Activated CD8-positive, alpha-beta T cell treated with anti-CD3 and anti-CD28 coated beads for 36 hours (primary cell): ENCODE data around the gene GPR25. TPM values are rescaled to one million over a fixed set of nuclear protein-coding genes. Genes with fewer than 3 reads are reported as not detected.

ENCODE experiments used
- ATAC-seq: fragments of 200-7000 bp; cut with Tn5 transposase; one replicate; pipeline ENCODE4 v1.10.0; 2021; ENCODE audit warnings: mild to moderate bottlenecking, moderate library complexity
- CTCF ChIA-PET: fragments of 350-600 bp; sonication (Branson Sonifier 250); formaldehyde crosslinking; loops from one replicate; lab custom pipeline; 2021; ENCODE audit warnings: antibody characterized with exemption; lab: Charles Lee
- POLR2A ChIA-PET: fragments of 350-600 bp; sonication (Branson Sonifier 250); formaldehyde crosslinking; loops from one replicate; lab custom pipeline; 2021; ENCODE audit warnings: antibody characterized with exemption; lab: Charles Lee
- DNase-seq: peaks from one replicate; pipeline ENCODE4 v3.0.0-alpha.2; 2020
- H3K27ac Mint-ChIP-seq: one replicate; pipeline ENCODE4 v1.8.0; 2021; ENCODE audit warnings: mild to moderate bottlenecking, mixed read lengths
- H3K27me3 Mint-ChIP-seq: one replicate; pipeline ENCODE4 v1.8.0; 2021; ENCODE audit warnings: mixed read lengths
- H3K36me3 Mint-ChIP-seq: one replicate; pipeline ENCODE4 v1.8.0; 2021; ENCODE audit warnings: low read depth, mixed read lengths
- H3K4me1 Mint-ChIP-seq: one replicate; pipeline ENCODE4 v1.8.0; 2021; ENCODE audit warnings: low read depth, mixed read lengths
- H3K4me3 Mint-ChIP-seq: one replicate; pipeline ENCODE4 v1.8.0; 2021; ENCODE audit warnings: mild to moderate bottlenecking, moderate library complexity, mixed read lengths
- H3K9me3 Mint-ChIP-seq: one replicate; pipeline ENCODE4 v1.8.0; 2021; ENCODE audit warnings: mixed read lengths
- intact Hi-C: fragments of 100-400 bp; cut with micrococcal nuclease; formaldehyde crosslinking; loops from one replicate; pipeline ENCODE4 v1.10.0; 2022
- total RNA-seq, 2 experiments: library from RNA; stranded (reverse); gene quantifications; one replicate each; pipeline ENCODE4 v1.2.3, GENCODE V29; 2021
- TF ChIP-seq, protein P1 (sequence below): fragments of 200-600 bp; IDR thresholded peaks from one replicate; pipeline ENCODE4 v1.8.0; 2022; ENCODE audit warnings: antibody characterized with exemption, mild to moderate bottlenecking

Gene GPR25
- total RNA-seq, 2 experiments from 2014 or later, result 0.29 to 0.34 TPM

- CTCF ChIA-PET, result no interaction called here
- TF ChIP-seq, protein P1, sequence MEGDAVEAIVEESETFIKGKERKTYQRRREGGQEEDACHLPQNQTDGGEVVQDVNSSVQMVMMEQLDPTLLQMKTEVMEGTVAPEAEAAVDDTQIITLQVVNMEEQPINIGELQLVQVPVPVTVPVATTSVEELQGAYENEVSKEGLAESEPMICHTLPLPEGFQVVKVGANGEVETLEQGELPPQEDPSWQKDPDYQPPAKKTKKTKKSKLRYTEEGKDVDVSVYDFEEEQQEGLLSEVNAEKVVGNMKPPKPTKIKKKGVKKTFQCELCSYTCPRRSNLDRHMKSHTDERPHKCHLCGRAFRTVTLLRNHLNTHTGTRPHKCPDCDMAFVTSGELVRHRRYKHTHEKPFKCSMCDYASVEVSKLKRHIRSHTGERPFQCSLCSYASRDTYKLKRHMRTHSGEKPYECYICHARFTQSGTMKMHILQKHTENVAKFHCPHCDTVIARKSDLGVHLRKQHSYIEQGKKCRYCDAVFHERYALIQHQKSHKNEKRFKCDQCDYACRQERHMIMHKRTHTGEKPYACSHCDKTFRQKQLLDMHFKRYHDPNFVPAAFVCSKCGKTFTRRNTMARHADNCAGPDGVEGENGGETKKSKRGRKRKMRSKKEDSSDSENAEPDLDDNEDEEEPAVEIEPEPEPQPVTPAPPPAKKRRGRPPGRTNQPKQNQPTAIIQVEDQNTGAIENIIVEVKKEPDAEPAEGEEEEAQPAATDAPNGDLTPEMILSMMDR, result no peak
- no peak for ATAC-seq
- no peaks in the 10 kb centered on the region for H3K9me3 Mint-ChIP-seq
- H3K36me3 Mint-ChIP-seq, result no peaks in the 10 kb centered on the region
- H3K27me3 Mint-ChIP-seq, result no peaks in the 10 kb centered on the region
- no peak for DNase-seq
- no peak overlapping the region for H3K27ac Mint-ChIP-seq
- H3K4me1 Mint-ChIP-seq, result no peaks in the 10 kb centered on the region
- H3K4me3 Mint-ChIP-seq, result no peak overlapping the region
- POLR2A ChIA-PET, result no interaction called here
- intact Hi-C loops, result no loop called here
These were observed 43.9 kb downstream of the GPR25 start for GRCh38 chr1:200916681-200917080.

DNA sequence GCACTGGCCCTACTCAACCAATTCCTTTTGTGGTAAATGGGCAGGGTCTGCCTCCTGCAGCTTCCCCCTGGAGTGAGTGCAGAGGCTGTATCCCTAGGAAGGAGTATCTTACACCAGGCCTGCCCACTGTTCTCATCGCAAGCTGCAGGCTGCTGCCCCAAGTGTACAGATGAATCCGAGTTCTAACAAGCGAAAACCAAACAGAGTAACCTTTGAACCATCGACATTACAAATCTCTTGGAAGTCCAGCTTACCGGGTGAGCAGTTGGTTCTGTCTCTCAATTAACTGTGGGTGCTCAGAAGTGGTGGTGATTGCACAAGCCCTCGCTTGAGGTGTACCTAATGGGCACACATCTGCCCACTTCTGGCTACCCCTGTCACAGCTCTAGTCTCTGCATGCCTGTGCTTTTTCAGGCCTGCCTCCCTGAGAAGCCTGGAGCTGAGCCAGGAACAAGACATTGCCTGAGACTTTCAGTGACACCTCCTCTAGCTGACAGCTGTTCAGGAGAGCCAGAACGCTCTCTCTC lies 44.6 kb downstream of the GPR25 start:
- H3K27ac Mint-ChIP-seq, result no peak overlapping the region
- ChIA-PET CTCF (interaction anchor here (0.7 kb wide), 1 partner anchor 33 kb away, joined by 3 read pairs; no protein-coding TSS in a partner anchor), POLR2A (no interaction called here)
- no peaks in the 10 kb centered on the region for H3K9me3 Mint-ChIP-seq
- no peak for DNase-seq
- intact Hi-C loops, result no loop called here
- no peaks in the 10 kb centered on the region for H3K36me3 Mint-ChIP-seq
- no peak for ATAC-seq
- H3K4me1 Mint-ChIP-seq, result no peaks in the 10 kb centered on the region
- TF ChIP-seq, protein P1, result no peak
- no peak overlapping the region for H3K4me3 Mint-ChIP-seq
- peaks cover 2% of the 10 kb centered on the region for H3K27me3 Mint-ChIP-seq

DNA sequence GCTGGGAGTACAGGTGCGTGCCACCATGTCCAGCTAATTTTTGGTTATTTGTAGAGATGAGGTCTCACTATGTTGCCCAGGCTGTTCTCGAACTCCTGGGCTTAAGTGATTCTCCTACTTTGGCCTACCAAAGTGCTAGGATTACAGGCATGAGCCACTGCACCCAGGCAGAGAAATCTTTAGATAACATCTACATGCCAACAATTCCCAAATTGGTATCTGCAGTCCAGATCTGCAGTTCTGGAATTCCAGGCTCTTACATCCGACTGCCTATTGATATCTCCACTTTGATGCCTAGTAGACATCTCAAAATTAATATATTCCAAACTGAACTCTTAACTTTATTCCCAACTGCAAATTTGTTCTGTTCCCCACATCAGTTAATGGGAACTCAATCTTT lies 45.2 kb downstream of the GPR25 start:
- intact Hi-C loops, result no loop called here
- Mint-ChIP-seq H3K27me3 (peaks cover 2% of the 10 kb centered on the region), H3K4me3 (no peak overlapping the region), H3K36me3 (no peaks in the 10 kb centered on the region), H3K4me1 (no peaks in the 10 kb centered on the region), H3K9me3 (no peaks in the 10 kb centered on the region), H3K27ac (no peak overlapping the region)
- CTCF ChIA-PET, result interaction anchor here (0.7 kb wide), 1 partner anchor 34 kb away, joined by 3 read pairs; no protein-coding TSS in a partner anchor
- POLR2A ChIA-PET, result no interaction called here
- ATAC-seq, result no peak
- DNase-seq, result no peak
- TF ChIP-seq, protein P1, result no peak

- Mint-ChIP-seq H3K36me3 (no peaks in the 10 kb centered on the region), H3K4me1 (no peaks in the 10 kb centered on the region), H3K27ac (no peak overlapping the region), H3K27me3 (peaks cover 2% of the 10 kb centered on the region), H3K9me3 (no peaks in the 10 kb centered on the region), H3K4me3 (no peak overlapping the region)
- CTCF ChIA-PET, result interaction anchor here (1.3 kb wide), 1 partner anchor 52 kb away, joined by 3 read pairs; no protein-coding TSS in a partner anchor
- intact Hi-C loops, result no loop called here
- DNase-seq (no peak), ATAC-seq (no peak)
- POLR2A ChIA-PET, result no interaction called here
- TF ChIP-seq, protein P1, result no peak
These were observed 46.6 kb downstream of the GPR25 start for GRCh38 chr1:200919386-200919785.

DNA sequence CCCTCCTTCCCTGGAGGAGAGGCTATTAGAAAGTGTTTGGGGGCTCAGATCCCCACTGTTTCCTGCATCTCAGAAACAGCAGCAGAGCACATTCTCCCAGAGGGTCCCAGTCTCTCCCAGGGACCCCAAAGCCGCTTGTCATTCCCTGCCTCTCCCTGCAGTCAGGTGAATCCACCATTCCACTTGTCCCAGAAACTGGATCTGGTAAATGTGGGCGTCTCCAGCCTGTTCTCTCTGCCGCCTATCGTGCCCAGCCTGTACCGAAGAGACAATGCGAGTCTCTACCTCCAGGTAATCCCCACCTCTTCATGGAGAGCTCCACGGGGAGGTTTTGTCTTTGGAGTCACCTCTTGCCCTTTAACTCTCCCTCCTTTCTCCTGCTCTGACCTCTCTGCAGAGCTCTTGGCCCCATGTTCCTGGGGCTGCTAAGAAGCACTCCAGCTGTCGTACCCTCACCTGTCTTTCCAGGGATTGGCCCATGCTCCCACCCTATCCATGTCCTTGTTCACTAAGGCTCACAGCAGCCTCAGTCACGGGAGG lies 48.9 kb downstream of the GPR25 start:
- Mint-ChIP-seq H3K4me3 (no peak overlapping the region), H3K27ac (no peak overlapping the region), H3K36me3 (no peaks in the 10 kb centered on the region), H3K9me3 (no peaks in the 10 kb centered on the region), H3K27me3 (peaks cover 2% of the 10 kb centered on the region), H3K4me1 (peaks cover 7% of the 10 kb centered on the region)
- intact Hi-C loops, result no loop called here
- ATAC-seq (no peak), DNase-seq (no peak)
- POLR2A ChIA-PET, result no interaction called here
- TF ChIP-seq, protein P1, result no peak
- CTCF ChIA-PET, result no interaction called here
